Activated T-cell treated with anti-CD3 and anti-CD28 coated beads for 1 hour (primary cell): ENCODE results near the gene FHOD1.

Experiments
- DNase-seq: peaks from one replicate; pipeline ENCODE4 v3.0.0-alpha.2; 2020; ENCODE audit warnings: low read depth

Gene FHOD1

GRCh38 chr16:67277294-67277998 lies 30.2 kb upstream of the FHOD1 start:
- DNase-seq, result no peak

GRCh38 chr16:67275321-67275720 lies 28.0 kb upstream of the FHOD1 start:
- DNase-seq, result no peak

GRCh38 chr16:67271446-67271845 lies 24.2 kb upstream of the FHOD1 start:
- DNase-seq, result no peak

GRCh38 chr16:67270931-67271338 lies 23.7 kb upstream of the FHOD1 start:
- DNase-seq, result no peak

GRCh38 chr16:67269766-67270165 lies 22.5 kb upstream of the FHOD1 start:
- DNase-seq, result no peak

- DNase-seq, result no peak
Observed at GRCh38 chr16:67268136-67268579, 20.9 kb upstream of the FHOD1 start.

- no peak for DNase-seq
Observed at GRCh38 chr16:67265834-67266233, 18.6 kb upstream of the FHOD1 start.

- DNase-seq, result no peak
Observed at GRCh38 chr16:67264866-67265265, 17.6 kb upstream of the FHOD1 start.

GRCh38 chr16:67264277-67264676 lies 17.0 kb upstream of the FHOD1 start:
- no peak for DNase-seq

GRCh38 chr16:67263201-67263600 lies 15.9 kb upstream of the FHOD1 start:
- no peak for DNase-seq

- no peak for DNase-seq
Observed at GRCh38 chr16:67260426-67261063, 13.3 kb upstream of the FHOD1 start.

GRCh38 chr16:67259705-67260104 lies 12.4 kb upstream of the FHOD1 start:
- no peak for DNase-seq

GRCh38 chr16:67258161-67258835 lies 11.0 kb upstream of the FHOD1 start:
- no peak for DNase-seq

GRCh38 chr16:67257486-67258160 lies 10.3 kb upstream of the FHOD1 start:
- DNase-seq, result no peak

GRCh38 chr16:67256701-67257230 lies 9.5 kb upstream of the FHOD1 start:
- no peak for DNase-seq

- DNase-seq, result no peak
Observed at GRCh38 chr16:67255553-67256221, 8.4 kb upstream of the FHOD1 start.

GRCh38 chr16:67254801-67255552 lies 7.7 kb upstream of the FHOD1 start:
- no peak for DNase-seq

- no peak for DNase-seq
Observed at GRCh38 chr16:67252609-67253497, 5.6 kb upstream of the FHOD1 start.

- no peak for DNase-seq
Observed at GRCh38 chr16:67250045-67250327, 2.7 kb upstream of the FHOD1 start.
